ENCODE measurements around the gene ARRDC2. TPM values are rescaled to one million over a fixed set of nuclear protein-coding genes. Genes with fewer than 3 reads are reported as not detected.
"Not testable (repeated sequence)": the region's sequence is repeated elsewhere in the genome, so short reads cannot be mapped to it uniquely, and the experiment has no call there.

ARRDC2 gene
- total and polyA plus RNA-seq, 2 of the 13 experiments (the other 11 are each of a cell fraction or from before 2014, with no cell fraction given) = 2.1 to 3.4 TPM

DNA sequence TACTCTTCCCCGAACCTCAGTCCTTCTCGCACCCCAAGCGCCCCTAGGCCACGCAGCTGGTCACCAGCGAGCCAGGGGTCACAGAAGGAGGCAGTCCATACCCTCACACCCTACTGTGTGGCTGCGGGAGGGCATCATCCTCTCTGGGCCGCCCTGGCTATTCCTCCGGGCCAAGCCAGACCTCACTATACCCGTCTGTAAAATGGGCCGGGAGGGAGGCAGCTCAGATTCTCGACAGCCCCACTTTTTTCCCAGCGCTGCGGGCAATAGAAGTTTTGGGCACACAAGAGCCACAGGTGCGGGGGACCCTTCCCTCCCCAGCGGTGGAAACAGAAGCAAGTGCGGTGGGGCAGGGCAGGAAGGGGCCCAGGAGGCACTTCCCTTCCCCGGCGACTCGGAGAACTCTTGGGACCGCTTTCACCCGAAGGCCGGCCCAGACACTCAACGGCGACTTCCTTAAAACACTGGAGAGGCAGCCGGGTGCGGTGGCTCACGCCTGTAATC is 5.6 kb upstream of the ARRDC2 start:
- H3K27me3 ChIP-seq (ENCODE audit: control insufficient read depth in 1 of 2, insufficient read depth in 2 of 2, low read length in 2 of 2) = peaks cover 0 to 2% of the 10 kb centered on the region in 2 experiments; a peak in 1 of 5 replicates
- POLR2A ChIA-PET = no interaction called here
- BruUV-seq (replicated peaks) = TSS peak; percentile 69
- intact Hi-C loops (cut with micrococcal nuclease; ENCODE audit: unreplicated experiment) = no loop called here
- in situ Hi-C loops (cut with HindIII; ENCODE audit: extremely low pct_ligation_motif_present, low pct_unique_long_range_greater_than_20kb) = loop anchor here (10.0 kb wide), 1 partner anchor 172 kb away; the partner anchor contains the start of gene IFI30
- no peaks in the 10 kb centered on the region for H3K9me3 ChIP-seq (ENCODE audit: low read length)
- no peak overlapping the region for H3K27ac ChIP-seq (ENCODE audit: extremely low read length, insufficient read depth, low read length)
- FAIRE-seq (no peak), ATAC-seq (no peak), DNase-seq (ENCODE audit: low spot score) (no peak)
- no peak overlapping the region for H2AFZ ChIP-seq (ENCODE audit: low read length)
- H3K9ac ChIP-seq (ENCODE audit: insufficient read depth, low read depth, low read length) = no peak overlapping the region
- peak overlapping the region; percentile 76 for H3K4me2 ChIP-seq (ENCODE audit: low read depth, low read length)
- H3K4me3 ChIP-seq (replicated peaks in 1 of 3; ENCODE audit: insufficient read depth in 1 of 3, low read depth in 2 of 3, low read length in 3 of 3) = peak overlapping the region in 2 of 3 experiments; percentile 60 to 72; a peak in 3 of 6 replicates
- peaks cover 29% of the 10 kb centered on the region for H3K4me1 ChIP-seq (ENCODE audit: insufficient read depth, low read length)
- TF ChIP-seq ZNF484 (CRISPR knock-in tag; IDR thresholded peaks at IDR 0.05; ENCODE audit: borderline replicate concordance, low read depth) (no peak), ZNF629 (CRISPR knock-in tag; conservative IDR thresholded peaks at IDR 0.05) (peak; percentile 95), ZNF768 (CRISPR knock-in tag; IDR thresholded peaks at IDR 0.05) (peak; percentile 21; the same call in 1 of the 2 replicates), PCBP1 (IDR thresholded peaks at IDR 0.05; ENCODE audit: borderline replicate concordance, low read depth, low read length) (0 out of 2 replicates have a peak, but pooled peaks have one; percentile 44), ZMYM3 (CRISPR knock-in tag; IDR thresholded peaks at IDR 0.05) (peak; percentile 77; the same call in 1 of the 2 replicates), ZUFSP (CRISPR knock-in tag; IDR thresholded peaks at IDR 0.05; ENCODE audit: borderline replicate concordance) (no peak), ADNP (CRISPR knock-in tag; IDR thresholded peaks at IDR 0.05) (0 out of 2 replicates have a peak, but pooled peaks have one; percentile 27), NFYB (CRISPR knock-in tag; IDR thresholded peaks at IDR 0.05) (no peak), NFYC (CRISPR knock-in tag; IDR thresholded peaks at IDR 0.05) (no peak)
- H3K36me3 ChIP-seq (replicated peaks in 1 of 2; ENCODE audit: control insufficient read depth in 1 of 2, insufficient read depth in 2 of 2, low read length in 2 of 2) = no peaks in the 10 kb centered on the region
- CTCF ChIA-PET (ENCODE audit: low intra/inter-chr PET ratio, low total read pairs) = no interaction called here
- H3K79me2 ChIP-seq (ENCODE audit: insufficient read depth, low read length) = no peaks in the 10 kb centered on the region
- WGBS (ENCODE audit: low lambda C conversion rate) = 95% methylated on average over 27 of the region's 27 CpGs
- H4K20me1 ChIP-seq (ENCODE audit: insufficient read depth, low read length) = no peaks in the 10 kb centered on the region

- H2AFZ ChIP-seq (ENCODE audit: low read length); DNase-seq (ENCODE audit: low spot score); POLR2A ChIA-PET; H3K27me3 ChIP-seq (ENCODE audit: control insufficient read depth in 1 of 2, insufficient read depth in 2 of 2, low read length in 2 of 2); H3K27ac ChIP-seq (ENCODE audit: extremely low read length, insufficient read depth, low read length); H3K4me3 ChIP-seq (replicated peaks in 1 of 3; ENCODE audit: insufficient read depth in 1 of 3, low read depth in 2 of 3, low read length in 3 of 3); FAIRE-seq; H3K9ac ChIP-seq (ENCODE audit: insufficient read depth, low read depth, low read length); H3K79me2 ChIP-seq (ENCODE audit: insufficient read depth, low read length); intact Hi-C loops (cut with micrococcal nuclease; ENCODE audit: unreplicated experiment); ATAC-seq; H3K4me2 ChIP-seq (ENCODE audit: low read depth, low read length); H4K20me1 ChIP-seq (ENCODE audit: insufficient read depth, low read length); H3K9me3 ChIP-seq (ENCODE audit: low read length); BruUV-seq (replicated peaks); H3K36me3 ChIP-seq (replicated peaks in 1 of 2; ENCODE audit: control insufficient read depth in 1 of 2, insufficient read depth in 2 of 2, low read length in 2 of 2): not testable (repeated sequence)
- in situ Hi-C loops (cut with HindIII; ENCODE audit: extremely low pct_ligation_motif_present, low pct_unique_long_range_greater_than_20kb) = loop anchor here (5.0 to 10.0 kb wide), 2 partner anchors 52 to 169 kb away; partner anchors contain the start of gene IFI30
- CTCF ChIA-PET (ENCODE audit: low intra/inter-chr PET ratio, low total read pairs) = interaction anchor here (3.0 kb wide), 1 partner anchor 52 kb away, joined by 85 read pairs; no protein-coding TSS in a partner anchor
- H3K4me1 ChIP-seq (ENCODE audit: insufficient read depth, low read length) = peaks cover 40% of the 10 kb centered on the region
- WGBS (ENCODE audit: low lambda C conversion rate) = 97% methylated on average over 17 of the region's 35 CpGs
Observed at GRCh38 chr19:18005750-18006149, 2.2 kb upstream of the ARRDC2 start.
